ENCODE data around the gene ARL6IP1.

Gene ARL6IP1

GRCh38 chr16:18833707-18834505 is 32.6 kb upstream of the ARL6IP1 start:
- no peak overlapping the region; the same call in 1 of the 2 replicates for H3K27ac ChIP-seq
- TF ChIP-seq, protein P1, sequence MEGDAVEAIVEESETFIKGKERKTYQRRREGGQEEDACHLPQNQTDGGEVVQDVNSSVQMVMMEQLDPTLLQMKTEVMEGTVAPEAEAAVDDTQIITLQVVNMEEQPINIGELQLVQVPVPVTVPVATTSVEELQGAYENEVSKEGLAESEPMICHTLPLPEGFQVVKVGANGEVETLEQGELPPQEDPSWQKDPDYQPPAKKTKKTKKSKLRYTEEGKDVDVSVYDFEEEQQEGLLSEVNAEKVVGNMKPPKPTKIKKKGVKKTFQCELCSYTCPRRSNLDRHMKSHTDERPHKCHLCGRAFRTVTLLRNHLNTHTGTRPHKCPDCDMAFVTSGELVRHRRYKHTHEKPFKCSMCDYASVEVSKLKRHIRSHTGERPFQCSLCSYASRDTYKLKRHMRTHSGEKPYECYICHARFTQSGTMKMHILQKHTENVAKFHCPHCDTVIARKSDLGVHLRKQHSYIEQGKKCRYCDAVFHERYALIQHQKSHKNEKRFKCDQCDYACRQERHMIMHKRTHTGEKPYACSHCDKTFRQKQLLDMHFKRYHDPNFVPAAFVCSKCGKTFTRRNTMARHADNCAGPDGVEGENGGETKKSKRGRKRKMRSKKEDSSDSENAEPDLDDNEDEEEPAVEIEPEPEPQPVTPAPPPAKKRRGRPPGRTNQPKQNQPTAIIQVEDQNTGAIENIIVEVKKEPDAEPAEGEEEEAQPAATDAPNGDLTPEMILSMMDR (conservative IDR thresholded peaks at IDR 0.05): peak; percentile 30

DNA sequence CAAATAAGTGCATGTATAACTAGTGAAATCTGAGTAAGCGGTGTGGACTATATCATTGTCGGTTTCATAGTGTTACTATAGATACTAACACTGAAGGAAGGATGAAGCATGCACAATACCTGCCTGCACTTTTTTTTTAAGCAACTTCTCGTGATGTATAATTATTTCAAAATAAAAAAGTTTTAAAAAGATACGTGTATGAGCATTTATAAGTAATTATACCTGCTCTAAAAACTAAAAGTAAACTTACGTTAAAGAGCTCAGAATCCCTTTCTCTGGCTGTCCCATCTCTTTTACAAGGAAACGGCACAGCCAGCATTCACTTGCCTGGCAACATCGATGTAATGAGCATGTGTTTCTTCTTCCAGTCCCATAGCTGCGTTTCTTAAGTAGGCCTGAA is 31.3 kb upstream of the ARL6IP1 start:
- TF ChIP-seq, protein P1 (conservative IDR thresholded peaks at IDR 0.05): no peak
- no peak overlapping the region for H3K27ac ChIP-seq

GRCh38 chr16:18832006-18832405 is 30.7 kb upstream of the ARL6IP1 start:
- H3K27ac ChIP-seq: no peak overlapping the region
- TF ChIP-seq, protein P1 (conservative IDR thresholded peaks at IDR 0.05): no peak

DNA sequence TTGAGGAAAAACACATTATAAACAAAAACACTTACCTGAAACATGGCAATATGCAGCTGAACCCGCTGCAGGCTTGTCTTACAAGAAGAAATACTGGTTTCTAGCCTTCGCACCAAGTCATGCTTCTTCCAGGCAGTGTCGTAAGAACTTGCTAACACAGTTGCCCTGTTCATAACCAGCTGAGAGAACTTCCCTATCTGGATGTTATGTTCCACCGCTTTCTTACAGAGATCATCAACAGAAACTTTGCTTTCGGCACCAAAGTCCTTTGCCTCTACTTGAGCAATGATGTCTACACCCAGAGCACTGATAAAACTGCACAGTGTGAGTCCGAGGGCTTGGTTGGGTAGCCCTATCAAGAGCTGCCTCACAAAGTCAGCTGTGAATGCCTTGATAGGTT is 27.9 kb upstream of the ARL6IP1 start:
- no peak overlapping the region for H3K27ac ChIP-seq
- TF ChIP-seq, protein P1 (conservative IDR thresholded peaks at IDR 0.05): no peak

DNA sequence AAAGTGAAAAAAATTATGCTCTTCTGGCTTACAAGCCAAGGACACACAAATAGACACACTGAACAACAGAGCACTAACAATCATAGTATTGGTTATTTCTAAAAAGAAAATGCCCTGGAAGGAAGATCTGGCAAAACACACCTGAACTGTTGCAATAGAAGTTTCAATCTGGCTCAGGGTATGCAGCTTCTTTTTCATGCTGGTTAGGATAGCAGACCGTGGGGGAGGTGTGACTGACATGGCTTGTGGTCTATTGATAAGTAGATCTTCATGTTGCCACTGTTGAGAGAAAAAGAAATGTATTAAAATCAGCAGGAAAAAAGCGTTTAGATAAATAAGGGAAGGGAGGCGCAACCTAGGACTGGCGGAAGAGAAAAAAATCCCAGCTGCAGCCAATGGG is 26.5 kb upstream of the ARL6IP1 start:
- TF ChIP-seq, protein P1 (conservative IDR thresholded peaks at IDR 0.05): no peak
- H3K27ac ChIP-seq: no peak overlapping the region

DNA sequence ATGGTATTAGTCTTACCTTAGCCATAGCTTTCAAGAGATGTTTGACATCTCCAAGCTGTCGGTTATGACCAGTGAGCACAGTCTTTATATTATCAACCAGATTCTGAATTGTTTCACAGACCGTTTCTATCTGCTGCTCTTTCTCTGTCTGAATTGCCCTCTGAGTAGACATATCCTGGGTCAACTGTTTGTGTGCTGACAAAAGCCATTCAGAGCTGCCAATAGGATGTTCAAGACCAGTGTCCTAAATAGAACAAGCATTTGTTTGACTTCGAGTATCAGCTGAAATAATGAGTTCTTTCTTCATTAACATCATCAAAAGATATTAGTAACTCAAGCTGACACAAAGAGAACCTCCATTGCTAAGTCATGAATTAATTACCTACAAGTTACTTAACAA is 14.9 kb upstream of the ARL6IP1 start:
- no peak overlapping the region for H3K27ac ChIP-seq
- TF ChIP-seq, protein P1 (conservative IDR thresholded peaks at IDR 0.05): no peak

GRCh38 chr16:18811925-18812324 is 10.6 kb upstream of the ARL6IP1 start:
- H3K27ac ChIP-seq: no peak overlapping the region
- TF ChIP-seq, protein P1 (conservative IDR thresholded peaks at IDR 0.05): no peak

All from VCaP (cell line).